ENCODE results near the gene CCL27. TPM values are rescaled to one million over a fixed set of nuclear protein-coding genes. Genes with fewer than 3 reads are reported as not detected.

CCL27 gene
- total and polyA plus RNA-seq, 2 donors (not counting 1 experiment from before 2014, with no cell fraction given) = not detected

- H3K4me3 ChIP-seq (replicated peaks in 1 of 4; ENCODE audit: control extremely low read depth in 1 of 4, insufficient read depth in 1 of 4, low read depth in 3 of 4, low read length in 4 of 4) = peak within 1 kb of the TSS; percentile 43 to 55 (median 50)
- peaks cover 9% of the 10 kb centered on the region for H3K79me2 ChIP-seq (ENCODE audit: control insufficient read depth, insufficient read depth, low read length)
- H3K27ac ChIP-seq (ENCODE audit: insufficient read depth, low read length) = peak within 1 kb of the TSS; percentile 18
- H3K4me1 ChIP-seq (ENCODE audit: control insufficient read depth, extremely low read depth, insufficient read depth, low read length) = peaks cover 36% of the 10 kb centered on the region
- DNase-seq (ENCODE audit: low read depth in 2 of 2) = peak; percentile 86 to 88
- H2AFZ ChIP-seq (ENCODE audit: low read length) = peak within 1 kb of the TSS; percentile 70
- no peaks in the 10 kb centered on the region for H4K20me1 ChIP-seq (ENCODE audit: control insufficient read depth, extremely low read depth, insufficient read depth, low read length)
- H3K9me3 ChIP-seq (ENCODE audit: control insufficient read depth, insufficient read depth, low read depth, low read length) = no peaks in the 10 kb centered on the region
- no peaks in the 10 kb centered on the region for H3K27me3 ChIP-seq (ENCODE audit: control insufficient read depth, insufficient read depth, low read length)
- H3K36me3 ChIP-seq (ENCODE audit: control insufficient read depth, insufficient read depth, low read length) = peaks cover 6% of the 10 kb centered on the region
- peak within 1 kb of the TSS; percentile 33 for H3K9ac ChIP-seq (ENCODE audit: insufficient read depth, low read length)
- H3K4me2 ChIP-seq (ENCODE audit: extremely low read depth, insufficient read depth, low read length) = peak within 1 kb of the TSS; percentile 93
- no peak for TF ChIP-seq EZH2 (IDR thresholded peaks at IDR 0.05; ENCODE audit: low read length, missing control alignments)
These were observed 10.4 kb downstream of the CCL27 start, which contains the start of gene IL11RA for GRCh38 chr9:34651876-34652601. IL11RA (plus strand) TSS chr9:34652185; CDS start chr9:34655218, 3,033 bp downstream.

- Histone ChIP-seq H3K4me2 (ENCODE audit: extremely low read depth, insufficient read depth, low read length) (peak overlapping the region; percentile 93), H3K27me3 (ENCODE audit: control insufficient read depth, insufficient read depth, low read length) (no peaks in the 10 kb centered on the region), H2AFZ (ENCODE audit: low read length) (no peak overlapping the region), H3K79me2 (ENCODE audit: control insufficient read depth, insufficient read depth, low read length) (peaks cover 10% of the 10 kb centered on the region), H3K27ac (ENCODE audit: insufficient read depth, low read length) (no peak overlapping the region), H3K4me3 (replicated peaks in 1 of 4; ENCODE audit: control extremely low read depth in 1 of 4, insufficient read depth in 1 of 4, low read depth in 3 of 4, low read length in 4 of 4) (peak overlapping the region; percentile 43 to 55 (median 50)), H4K20me1 (ENCODE audit: control insufficient read depth, extremely low read depth, insufficient read depth, low read length) (no peaks in the 10 kb centered on the region), H3K4me1 (ENCODE audit: control insufficient read depth, extremely low read depth, insufficient read depth, low read length) (peaks cover 38% of the 10 kb centered on the region), H3K9ac (ENCODE audit: insufficient read depth, low read length) (no peak overlapping the region), H3K36me3 (ENCODE audit: control insufficient read depth, insufficient read depth, low read length) (peaks cover 6% of the 10 kb centered on the region), H3K9me3 (ENCODE audit: control insufficient read depth, insufficient read depth, low read depth, low read length) (no peaks in the 10 kb centered on the region)
- TF ChIP-seq, protein P1, sequence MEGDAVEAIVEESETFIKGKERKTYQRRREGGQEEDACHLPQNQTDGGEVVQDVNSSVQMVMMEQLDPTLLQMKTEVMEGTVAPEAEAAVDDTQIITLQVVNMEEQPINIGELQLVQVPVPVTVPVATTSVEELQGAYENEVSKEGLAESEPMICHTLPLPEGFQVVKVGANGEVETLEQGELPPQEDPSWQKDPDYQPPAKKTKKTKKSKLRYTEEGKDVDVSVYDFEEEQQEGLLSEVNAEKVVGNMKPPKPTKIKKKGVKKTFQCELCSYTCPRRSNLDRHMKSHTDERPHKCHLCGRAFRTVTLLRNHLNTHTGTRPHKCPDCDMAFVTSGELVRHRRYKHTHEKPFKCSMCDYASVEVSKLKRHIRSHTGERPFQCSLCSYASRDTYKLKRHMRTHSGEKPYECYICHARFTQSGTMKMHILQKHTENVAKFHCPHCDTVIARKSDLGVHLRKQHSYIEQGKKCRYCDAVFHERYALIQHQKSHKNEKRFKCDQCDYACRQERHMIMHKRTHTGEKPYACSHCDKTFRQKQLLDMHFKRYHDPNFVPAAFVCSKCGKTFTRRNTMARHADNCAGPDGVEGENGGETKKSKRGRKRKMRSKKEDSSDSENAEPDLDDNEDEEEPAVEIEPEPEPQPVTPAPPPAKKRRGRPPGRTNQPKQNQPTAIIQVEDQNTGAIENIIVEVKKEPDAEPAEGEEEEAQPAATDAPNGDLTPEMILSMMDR (conservative IDR thresholded peaks at IDR 0.05 in 1 of 2, IDR thresholded peaks at IDR 0.05 in 1 of 2; ENCODE audit: low read depth in 1 of 2, low read length in 2 of 2) = no peak
- no peak for TF ChIP-seq EZH2 (IDR thresholded peaks at IDR 0.05; ENCODE audit: low read length, missing control alignments)
- DNase-seq (ENCODE audit: low read depth in 2 of 2) = peak; percentile 23 to 47
These were observed 11.1 kb downstream of the CCL27 start for GRCh38 chr9:34651321-34651720.

GRCh38 chr9:34650816-34651215 is 11.6 kb downstream of the CCL27 start:
- H3K4me2 ChIP-seq (ENCODE audit: extremely low read depth, insufficient read depth, low read length) = peak overlapping the region; percentile 93
- no peaks in the 10 kb centered on the region for H4K20me1 ChIP-seq (ENCODE audit: control insufficient read depth, extremely low read depth, insufficient read depth, low read length)
- H3K4me1 ChIP-seq (ENCODE audit: control insufficient read depth, extremely low read depth, insufficient read depth, low read length) = peaks cover 38% of the 10 kb centered on the region
- H3K79me2 ChIP-seq (ENCODE audit: control insufficient read depth, insufficient read depth, low read length) = peaks cover 10% of the 10 kb centered on the region
- peaks cover 6% of the 10 kb centered on the region for H3K36me3 ChIP-seq (ENCODE audit: control insufficient read depth, insufficient read depth, low read length)
- H3K9ac ChIP-seq (ENCODE audit: insufficient read depth, low read length) = no peak overlapping the region
- DNase-seq (ENCODE audit: low read depth in 2 of 2) = peak; percentile 46 to 61
- H3K27me3 ChIP-seq (ENCODE audit: control insufficient read depth, insufficient read depth, low read length) = no peaks in the 10 kb centered on the region
- TF ChIP-seq, protein P1 (conservative IDR thresholded peaks at IDR 0.05 in 1 of 2, IDR thresholded peaks at IDR 0.05 in 1 of 2; ENCODE audit: low read depth in 1 of 2, low read length in 2 of 2) = no peak
- no peak for TF ChIP-seq EZH2 (IDR thresholded peaks at IDR 0.05; ENCODE audit: low read length, missing control alignments)
- no peak overlapping the region for H3K27ac ChIP-seq (ENCODE audit: insufficient read depth, low read length)
- peak overlapping the region in 1 of 4 experiments; percentile 55 for H3K4me3 ChIP-seq (replicated peaks in 1 of 4; ENCODE audit: control extremely low read depth in 1 of 4, insufficient read depth in 1 of 4, low read depth in 3 of 4, low read length in 4 of 4)
- no peaks in the 10 kb centered on the region for H3K9me3 ChIP-seq (ENCODE audit: control insufficient read depth, insufficient read depth, low read depth, low read length)
- H2AFZ ChIP-seq (ENCODE audit: low read length) = no peak overlapping the region

All from fibroblast of lung (primary cell).